Activated T-helper 1 cell treated with anti-CD3 and anti-CD28 coated beads, Interleukin-12 subunit alpha, Interleukin-12 subunit beta, Interleukin-2, Interleukin-4 antibody, amounts not matched to agents 30 ng/mL and 10 ng/mL and 1 ng/mL, durations not matched to agents 14 hours and 24 hours and 36 hours (primary cell): ENCODE results near the gene GRIN3A. TPM values are rescaled to one million over a fixed set of nuclear protein-coding genes. Genes with fewer than 3 reads are reported as not detected.
"Not testable (repeated sequence)": the region's sequence is repeated elsewhere in the genome, so short reads cannot be mapped to it uniquely, and the experiment has no call there.

Experiments used
- DNase-seq: peaks from one replicate; pipeline ENCODE4 v3.0.0; 2021; ENCODE audit warnings: low spot score
- H3K27ac Mint-ChIP-seq: one replicate; pipeline ENCODE4 v1.8.0; 2021; ENCODE audit warnings: mild to moderate bottlenecking, mixed read lengths
- H3K27me3 Mint-ChIP-seq: one replicate; pipeline ENCODE4 v1.8.0; 2022; ENCODE audit warnings: mild to moderate bottlenecking, moderate library complexity, mixed read lengths; ENCODE audit not compliant: insufficient read depth
- H3K36me3 Mint-ChIP-seq: one replicate; pipeline ENCODE4 v1.8.0; 2021; ENCODE audit warnings: low read depth, mixed read lengths
- H3K4me1 Mint-ChIP-seq: one replicate; pipeline ENCODE4 v1.8.0; 2021; ENCODE audit warnings: low read depth, mixed read lengths
- H3K4me3 Mint-ChIP-seq: one replicate; pipeline ENCODE4 v1.8.0; 2021; ENCODE audit warnings: mild to moderate bottlenecking, moderate library complexity, mixed read lengths
- H3K9me3 Mint-ChIP-seq: one replicate; pipeline ENCODE4 v1.8.0; 2021; ENCODE audit warnings: mixed read lengths
- intact Hi-C: fragments of 100-400 bp; cut with micrococcal nuclease; formaldehyde crosslinking; loops from one replicate; pipeline ENCODE4 v1.15.1; 2024
- total RNA-seq: library from RNA; stranded (reverse); gene quantifications from 2 replicates; pipeline ENCODE4 v1.2.3, GENCODE V29; 2022

GRIN3A gene
- total RNA-seq, 1 donor from 2014 or later, result not detected

- Mint-ChIP-seq H3K4me3 (no peak overlapping the region), H3K4me1 (no peaks in the 10 kb centered on the region), H3K36me3 (no peaks in the 10 kb centered on the region), H3K27ac (no peak overlapping the region), H3K9me3 (no peaks in the 10 kb centered on the region), H3K27me3 (peaks cover 11% of the 10 kb centered on the region)
- intact Hi-C loops, result loop anchor here (1.0 kb wide), 1 partner anchor 127 kb away; no protein-coding TSS in a partner anchor
- DNase-seq, result no peak
Observed at GRCh38 chr9:101727612-101728524, 10.6 kb downstream of the GRIN3A start.

DNA sequence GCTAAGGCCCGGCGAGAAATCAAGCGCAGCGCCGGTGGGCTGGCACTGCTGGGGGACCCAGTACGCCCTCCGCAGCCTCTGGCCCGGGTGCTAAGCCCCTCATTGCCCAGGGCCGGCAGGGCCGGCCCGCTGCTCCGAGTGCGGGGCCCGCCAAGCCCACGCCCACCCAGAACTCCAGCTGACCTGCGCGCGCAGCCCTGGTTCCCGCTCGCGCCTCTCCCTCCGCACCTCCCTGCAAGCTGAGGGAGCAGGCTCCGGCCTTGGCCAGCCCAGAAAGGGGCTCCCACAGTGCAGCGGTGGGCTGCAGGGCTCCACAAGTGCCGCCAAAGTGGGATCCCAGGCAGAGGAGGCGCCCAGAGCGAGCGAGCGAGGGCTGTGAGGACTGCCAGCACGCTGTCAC is 14.2 kb downstream of the GRIN3A start:
- not testable (repeated sequence) for DNase-seq, H3K36me3 Mint-ChIP-seq

DNA sequence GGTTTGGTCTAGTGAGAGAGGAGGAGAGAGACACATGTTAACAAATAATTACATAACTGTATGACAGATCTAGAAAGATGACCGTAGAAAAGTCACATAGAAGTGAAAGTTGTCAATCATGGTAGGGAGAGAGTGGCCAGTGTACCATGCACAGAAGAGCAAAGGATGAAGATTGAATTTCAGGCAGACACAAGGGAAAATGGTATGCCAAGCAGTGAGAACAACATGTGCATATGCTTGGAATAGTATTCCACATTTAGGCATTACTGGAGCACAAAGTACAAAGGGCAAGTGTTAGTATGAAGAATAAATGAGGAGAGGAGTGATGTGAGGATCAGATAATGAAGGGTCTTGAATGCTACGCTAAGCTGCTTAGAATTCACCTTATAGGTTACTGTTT is 20.3 kb downstream of the GRIN3A start:
- Mint-ChIP-seq H3K9me3 (no peaks in the 10 kb centered on the region), H3K4me1 (no peaks in the 10 kb centered on the region), H3K27ac (no peak overlapping the region), H3K4me3 (no peak overlapping the region), H3K36me3 (no peaks in the 10 kb centered on the region), H3K27me3 (peaks cover 3% of the 10 kb centered on the region)
- intact Hi-C loops, result no loop called here
- DNase-seq, result no peak

More for the DNA sequence above, 14.2 kb downstream of the GRIN3A start:
- H3K4me3 Mint-ChIP-seq, H3K27me3 Mint-ChIP-seq, intact Hi-C loops, H3K9me3 Mint-ChIP-seq, H3K27ac Mint-ChIP-seq, H3K4me1 Mint-ChIP-seq: not testable (repeated sequence)

DNA sequence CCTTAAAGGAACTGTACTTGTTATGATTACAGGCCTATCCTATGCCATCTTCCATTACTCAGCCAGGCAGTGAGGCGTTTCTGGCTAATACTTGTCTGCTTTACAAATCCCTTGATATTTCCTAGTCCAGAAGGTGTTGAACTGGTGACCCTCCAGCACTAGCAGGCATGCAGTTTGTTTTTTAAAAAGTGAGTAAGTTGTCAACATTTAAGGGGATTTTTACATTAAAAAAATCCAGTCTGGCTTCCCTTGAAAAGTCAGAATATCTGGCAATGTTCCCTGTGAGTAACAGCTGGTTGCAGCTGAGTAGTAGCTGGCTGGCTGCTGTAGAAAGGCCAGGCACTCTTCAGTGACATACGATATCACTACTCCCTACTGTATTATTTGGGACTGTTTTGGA is 21.8 kb downstream of the GRIN3A start:
- peaks cover 3% of the 10 kb centered on the region for H3K27me3 Mint-ChIP-seq
- no peaks in the 10 kb centered on the region for H3K36me3 Mint-ChIP-seq
- no peak overlapping the region for H3K27ac Mint-ChIP-seq
- no peaks in the 10 kb centered on the region for H3K9me3 Mint-ChIP-seq
- H3K4me1 Mint-ChIP-seq, result no peaks in the 10 kb centered on the region
- no peak overlapping the region for H3K4me3 Mint-ChIP-seq
- no peak for DNase-seq
- intact Hi-C loops, result no loop called here

- DNase-seq, result no peak
Observed at GRCh38 chr9:101711330-101711941, 27.0 kb downstream of the GRIN3A start.

GRCh38 chr9:101708855-101709254 is 29.6 kb downstream of the GRIN3A start:
- Mint-ChIP-seq H3K4me3 (no peak overlapping the region), H3K27ac (no peak overlapping the region)

More at GRCh38 chr9:101711330-101711941, 27.0 kb downstream of the GRIN3A start:
- no peaks in the 10 kb centered on the region for H3K36me3 Mint-ChIP-seq
- no peaks in the 10 kb centered on the region for H3K9me3 Mint-ChIP-seq
- no peak overlapping the region for H3K27ac Mint-ChIP-seq
- peaks cover 7% of the 10 kb centered on the region for H3K27me3 Mint-ChIP-seq
- no peak overlapping the region for H3K4me3 Mint-ChIP-seq
- intact Hi-C loops, result no loop called here
- H3K4me1 Mint-ChIP-seq, result no peaks in the 10 kb centered on the region

DNA sequence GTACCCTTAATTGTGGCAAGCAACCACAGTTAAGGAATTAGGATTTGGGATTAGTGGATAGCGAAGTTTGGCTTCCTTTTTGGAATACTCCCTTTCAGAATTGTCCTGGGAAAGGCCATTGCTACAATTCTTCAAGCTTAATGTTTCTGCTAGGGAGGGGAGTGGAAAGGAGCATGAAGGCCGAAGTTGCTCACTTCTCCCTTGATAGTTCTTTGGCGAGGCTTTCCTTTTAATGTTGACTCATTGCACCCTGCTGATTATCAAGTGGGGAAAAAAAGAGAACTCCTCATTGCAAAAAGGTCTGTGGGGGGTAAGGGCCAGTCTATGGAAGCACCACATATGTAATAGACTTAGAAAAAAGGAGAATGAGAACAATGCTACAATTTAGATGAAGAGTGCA is 30.7 kb downstream of the GRIN3A start:
- intact Hi-C loops, result no loop called here

More at GRCh38 chr9:101708855-101709254, 29.6 kb downstream of the GRIN3A start:
- peaks cover 8% of the 10 kb centered on the region for H3K4me1 Mint-ChIP-seq
- DNase-seq, result no peak
- intact Hi-C loops, result no loop called here
- H3K36me3 Mint-ChIP-seq, result no peaks in the 10 kb centered on the region
- H3K27me3 Mint-ChIP-seq, result peaks cover 15% of the 10 kb centered on the region
- no peaks in the 10 kb centered on the region for H3K9me3 Mint-ChIP-seq

DNA sequence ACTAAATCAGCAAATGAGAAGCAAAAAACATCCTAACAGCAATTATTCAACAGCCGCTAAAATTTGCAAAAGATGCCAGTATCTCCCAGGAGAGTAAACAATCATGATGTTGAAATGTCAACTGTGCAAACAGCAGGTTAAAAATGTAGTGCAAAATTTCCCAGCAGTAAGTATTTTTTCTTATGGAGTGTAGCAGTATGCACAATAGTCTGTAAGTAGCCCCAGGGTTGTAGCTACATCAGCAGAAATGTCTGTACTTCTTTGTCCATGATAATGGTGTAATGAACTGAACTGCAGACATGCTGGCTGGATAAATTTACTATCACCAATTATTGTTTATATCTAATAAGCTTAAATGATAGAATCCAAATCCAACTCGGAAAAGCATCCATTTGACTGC is 31.4 kb downstream of the GRIN3A start:
- peaks cover 8% of the 10 kb centered on the region for H3K4me1 Mint-ChIP-seq
- no peak overlapping the region for H3K4me3 Mint-ChIP-seq
- H3K27ac Mint-ChIP-seq, result no peak overlapping the region
- peaks cover 15% of the 10 kb centered on the region for H3K27me3 Mint-ChIP-seq
- H3K36me3 Mint-ChIP-seq, result no peaks in the 10 kb centered on the region
- no peaks in the 10 kb centered on the region for H3K9me3 Mint-ChIP-seq
- DNase-seq, result no peak
- intact Hi-C loops, result no loop called here

More for the DNA sequence above, 30.7 kb downstream of the GRIN3A start:
- Mint-ChIP-seq H3K27ac (no peak overlapping the region), H3K36me3 (no peaks in the 10 kb centered on the region), H3K4me1 (peaks cover 8% of the 10 kb centered on the region), H3K27me3 (peaks cover 15% of the 10 kb centered on the region), H3K4me3 (no peak overlapping the region), H3K9me3 (no peaks in the 10 kb centered on the region)
- no peak for DNase-seq

DNA sequence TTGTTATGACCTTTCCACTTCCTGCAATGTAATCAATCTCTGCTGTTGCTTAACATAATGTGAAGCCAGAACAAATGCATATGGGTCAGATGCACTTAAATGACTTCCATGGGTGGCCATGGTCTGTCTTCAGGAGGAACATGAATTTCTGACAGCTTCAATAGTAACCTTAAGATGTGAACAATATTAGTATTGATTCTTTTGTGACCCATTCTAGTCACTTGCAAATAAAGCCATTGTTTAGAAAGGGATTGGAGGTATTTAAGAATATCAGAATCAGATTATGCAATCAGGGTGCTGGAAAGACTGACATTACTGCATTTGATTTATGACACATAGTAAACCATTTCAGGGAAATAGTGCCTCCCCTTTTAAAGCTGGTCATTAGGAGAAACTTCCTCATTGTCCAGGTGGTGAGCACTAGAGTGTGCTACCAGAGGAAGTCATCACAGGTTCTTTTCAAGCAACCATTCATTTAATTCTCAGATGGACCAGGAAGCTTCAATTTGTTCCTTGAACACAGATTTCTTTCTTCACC is 32.1 kb downstream of the GRIN3A start:
- Mint-ChIP-seq H3K27me3 (peaks cover 13% of the 10 kb centered on the region), H3K4me1 (peaks cover 8% of the 10 kb centered on the region), H3K4me3 (no peak overlapping the region), H3K36me3 (no peaks in the 10 kb centered on the region), H3K27ac (no peak overlapping the region), H3K9me3 (no peaks in the 10 kb centered on the region)
- DNase-seq, result no peak
- intact Hi-C loops, result no loop called here

GRCh38 chr9:101705135-101705661 is 33.2 kb downstream of the GRIN3A start:
- H3K4me1 Mint-ChIP-seq, result peaks cover 8% of the 10 kb centered on the region
- H3K36me3 Mint-ChIP-seq, result no peaks in the 10 kb centered on the region
- no peaks in the 10 kb centered on the region for H3K9me3 Mint-ChIP-seq
- H3K27ac Mint-ChIP-seq, result no peak overlapping the region
- H3K27me3 Mint-ChIP-seq, result peaks cover 12% of the 10 kb centered on the region
- intact Hi-C loops, result no loop called here
- H3K4me3 Mint-ChIP-seq, result peak overlapping the region; percentile 21
- DNase-seq, result no peak

DNA sequence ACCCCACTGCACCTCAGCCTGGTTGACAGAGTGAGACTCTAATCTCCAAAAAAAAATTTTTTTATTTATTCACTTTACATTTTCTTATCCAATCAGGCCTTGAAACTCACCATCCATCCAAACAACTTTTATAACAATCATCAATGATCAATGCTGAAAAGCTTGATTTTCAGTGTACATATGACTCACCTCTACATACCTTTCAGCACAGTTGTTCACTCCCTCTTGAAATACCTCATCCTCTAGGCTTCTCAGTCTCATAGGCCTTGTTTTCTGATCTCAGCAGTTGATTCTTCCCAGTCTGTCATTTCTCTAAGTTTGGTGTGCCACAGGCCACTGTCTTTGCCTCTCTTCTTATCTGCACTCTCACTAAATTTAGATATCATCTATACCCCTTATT is 36.2 kb downstream of the GRIN3A start:
- intact Hi-C loops, result no loop called here
- no peaks in the 10 kb centered on the region for H3K9me3 Mint-ChIP-seq
- no peak overlapping the region for H3K27ac Mint-ChIP-seq
- peaks cover 12% of the 10 kb centered on the region for H3K27me3 Mint-ChIP-seq
- H3K4me3 Mint-ChIP-seq, result no peak overlapping the region
- H3K4me1 Mint-ChIP-seq, result peaks cover 8% of the 10 kb centered on the region
- DNase-seq, result no peak
- no peaks in the 10 kb centered on the region for H3K36me3 Mint-ChIP-seq

- no peaks in the 10 kb centered on the region for H3K9me3 Mint-ChIP-seq
- H3K27ac Mint-ChIP-seq, result no peak overlapping the region
- H3K27me3 Mint-ChIP-seq, result no peaks in the 10 kb centered on the region
- H3K36me3 Mint-ChIP-seq, result no peaks in the 10 kb centered on the region
- no peak for DNase-seq
- intact Hi-C loops, result no loop called here
- H3K4me3 Mint-ChIP-seq, result no peak overlapping the region
- no peaks in the 10 kb centered on the region for H3K4me1 Mint-ChIP-seq
Observed at GRCh38 chr9:101693546-101694336, 44.7 kb downstream of the GRIN3A start.
